Right ventricle myocardium superior (tissue), 1 donor: ENCODE measurements around the gene PDCL2. TPM values are rescaled to one million over a fixed set of nuclear protein-coding genes. Genes with fewer than 3 reads are reported as not detected.
A peak's percentile ranks its signal among the peaks of the same experiment; 100 is the strongest.
"Not testable (repeated sequence)": the region's sequence is repeated elsewhere in the genome, so short reads cannot be mapped to it uniquely, and the experiment has no call there.

Experiments used
- ATAC-seq: fragments of 200-7000 bp; cut with Tn5 transposase; one replicate; pipeline ENCODE4 v1.9.1; 2020; ENCODE audit warnings: mild to moderate bottlenecking; ENCODE audit not compliant: poor library complexity
- DNase-seq: peaks from one replicate; pipeline ENCODE4 v3.0.0-alpha.2; 2020
- intact Hi-C: fragments of 100-400 bp; cut with DNase I; formaldehyde crosslinking; loops from one replicate; pipeline ENCODE4 v1.11.2; 2022
- long read RNA-seq: library from polyadenylated mRNA; unstranded; transcript quantifications from one replicate; pipeline ENCODE4 v2.0.0, GENCODE V29; 2021
- total RNA-seq: library from RNA; stranded (reverse); fragmentation: NEBNext Ultra II Directional; extraction: Animal tissue kit (Norgen Biotek cat#: 25700); gene quantifications from one replicate; pipeline ENCODE4 v1.2.1, GENCODE V29; 2021
- donor health status: DM: no; HTN: yes; CAD: no; lungs with severe emphysema.

The PDCL2 gene
- not detected for total RNA-seq
- long read RNA-seq = 0 reads

- DNase-seq (no peak), ATAC-seq (no peak)
- intact Hi-C loops = no loop called here
Measured at GRCh38 chr4:55592014-55592413, at the start of gene PDCL2. PDCL2 (minus strand) TSS chr4:55592245; CDS start chr4:55592109, 136 bp downstream.

- ATAC-seq (no peak), DNase-seq (no peak)
- intact Hi-C loops = no loop called here
Measured at GRCh38 chr4:55637272-55637820, 45.3 kb upstream of the PDCL2 start.

GRCh38 chr4:55636656-55636999 is 44.6 kb upstream of the PDCL2 start:
- intact Hi-C loops = no loop called here
- DNase-seq (no peak), ATAC-seq (no peak)

GRCh38 chr4:55635741-55636655 is 44.0 kb upstream of the PDCL2 start, which contains the start of gene NMU:
NMU (minus strand) TSS chr4:55636298; CDS start chr4:55636192, 106 bp downstream.
- peak; percentile 60 for ATAC-seq
- intact Hi-C loops = no loop called here
- peak; percentile 44 for DNase-seq

- no peak for ATAC-seq
- no peak for DNase-seq
- intact Hi-C loops = no loop called here
Measured at GRCh38 chr4:55635282-55635681, 43.2 kb upstream of the PDCL2 start.

- intact Hi-C loops = no loop called here
- ATAC-seq (no peak), DNase-seq (no peak)
Measured at GRCh38 chr4:55634417-55635128, 42.5 kb upstream of the PDCL2 start.

- intact Hi-C loops = no loop called here
- DNase-seq = no peak
- ATAC-seq = no peak
Measured at GRCh38 chr4:55633903-55634302, 41.9 kb upstream of the PDCL2 start.

GRCh38 chr4:55625835-55626234 is 33.8 kb upstream of the PDCL2 start:
- ATAC-seq (no peak), DNase-seq (no peak)
- intact Hi-C loops = no loop called here

- intact Hi-C loops, ATAC-seq: not testable (repeated sequence)
Measured at GRCh38 chr4:55624063-55624462, 32.0 kb upstream of the PDCL2 start.

GRCh38 chr4:55618546-55619143 is 26.6 kb upstream of the PDCL2 start:
- intact Hi-C loops = no loop called here
- DNase-seq (no peak), ATAC-seq (no peak)

More at GRCh38 chr4:55624063-55624462, 32.0 kb upstream of the PDCL2 start:
- not testable (repeated sequence) for DNase-seq

GRCh38 chr4:55617587-55618197 is 25.6 kb upstream of the PDCL2 start:
- no peak for ATAC-seq
- intact Hi-C loops = no loop called here
- no peak for DNase-seq

- ATAC-seq (no peak), DNase-seq (no peak)
- intact Hi-C loops = no loop called here
Measured at GRCh38 chr4:55615008-55615407, 23.0 kb upstream of the PDCL2 start.

GRCh38 chr4:55613621-55614020 is 21.6 kb upstream of the PDCL2 start:
- ATAC-seq (no peak), DNase-seq (no peak)
- intact Hi-C loops = no loop called here

- intact Hi-C loops = no loop called here
- no peak for ATAC-seq
- no peak for DNase-seq
Measured at GRCh38 chr4:55612341-55612740, 20.3 kb upstream of the PDCL2 start.

- intact Hi-C loops = no loop called here
- DNase-seq (no peak), ATAC-seq (no peak)
Measured at GRCh38 chr4:55611358-55612059, 19.5 kb upstream of the PDCL2 start.

- no peak for ATAC-seq
- intact Hi-C loops = no loop called here
- DNase-seq = no peak
Measured at GRCh38 chr4:55610381-55610780, 18.3 kb upstream of the PDCL2 start.

GRCh38 chr4:55609393-55609866 is 17.4 kb upstream of the PDCL2 start:
- DNase-seq = no peak
- intact Hi-C loops = no loop called here
- ATAC-seq = no peak

GRCh38 chr4:55608591-55608990 is 16.5 kb upstream of the PDCL2 start:
- ATAC-seq (no peak), DNase-seq (no peak)
- intact Hi-C loops = no loop called here
